Glutamatergic neuron (in vitro differentiated cells): Measurements from ENCODE around the gene EPC2. TPM values are rescaled to one million over a fixed set of nuclear protein-coding genes. Genes with fewer than 3 reads are reported as not detected.

Source experiments
- DNase-seq: peaks from one replicate; pipeline ENCODE4 v3.0.0; 2022
- H3K27ac Mint-ChIP-seq: one replicate; pipeline ENCODE4 v1.8.0; 2020; ENCODE audit warnings: mild to moderate bottlenecking, mixed read lengths, inconsistent platforms; ENCODE audit not compliant: unreplicated experiment
- H3K27me3 Mint-ChIP-seq: one replicate; pipeline ENCODE4 v1.8.0; 2020; ENCODE audit warnings: mild to moderate bottlenecking, moderate library complexity, mixed read lengths, inconsistent platforms; ENCODE audit not compliant: unreplicated experiment
- H3K36me3 Mint-ChIP-seq: one replicate; pipeline ENCODE4 v1.8.0; 2020; ENCODE audit warnings: mild to moderate bottlenecking, mixed read lengths, inconsistent platforms; ENCODE audit not compliant: unreplicated experiment
- H3K4me1 Mint-ChIP-seq: one replicate; pipeline ENCODE4 v1.8.0; 2020; ENCODE audit warnings: mild to moderate bottlenecking, low read depth, mixed read lengths, inconsistent platforms; ENCODE audit not compliant: unreplicated experiment
- H3K4me3 Mint-ChIP-seq: one replicate; pipeline ENCODE4 v1.8.0; 2020; ENCODE audit warnings: mild to moderate bottlenecking, mixed read lengths, inconsistent platforms; ENCODE audit not compliant: unreplicated experiment
- H3K9me3 Mint-ChIP-seq: one replicate; pipeline ENCODE4 v1.8.0; 2020; ENCODE audit warnings: mild to moderate bottlenecking, moderate library complexity, mixed read lengths, inconsistent platforms; ENCODE audit not compliant: unreplicated experiment
- CTCF ChIP-seq: fragments of 200-600 bp; sonication (generic); IDR thresholded peaks from one replicate; pipeline ENCODE4 v1.5.0; 2021; ENCODE audit not compliant: partially characterized antibody, unreplicated experiment
- total RNA-seq: library from RNA; stranded (reverse); fragmentation: NEBNext Ultra II Directional; extraction: Animal tissue kit (Norgen Biotek cat#: 25700); gene quantifications from one replicate; pipeline ENCODE4 v1.2.1, GENCODE V29; 2021; ENCODE audit not compliant: unreplicated experiment

EPC2 gene
- total RNA-seq, 1 donor from 2014 or later: 40.9 TPM

DNA sequence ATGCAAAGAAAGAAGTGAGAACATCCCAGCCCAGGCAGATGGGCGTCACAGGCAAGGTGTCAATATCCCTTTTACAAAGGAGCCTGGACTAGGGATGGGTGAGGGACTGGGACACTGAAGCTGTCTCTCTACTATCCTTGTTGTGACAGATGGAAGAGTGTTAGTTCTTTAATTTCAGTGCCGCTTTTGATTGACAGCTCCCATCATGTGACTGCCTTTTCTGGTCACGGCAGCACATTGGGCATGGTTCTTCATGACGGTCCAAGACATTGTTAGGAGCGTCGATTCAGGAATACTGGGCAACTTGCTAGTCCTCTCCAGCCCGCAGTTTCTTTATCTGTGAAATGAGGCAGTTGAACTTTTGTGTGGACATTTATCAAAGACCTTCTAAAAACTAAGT lies 188.1 kb downstream of the EPC2 start:
- Mint-ChIP-seq H3K36me3 (peaks cover 9% of the 10 kb centered on the region), H3K27me3 (no peaks in the 10 kb centered on the region), H3K27ac (no peak overlapping the region), H3K4me1 (no peaks in the 10 kb centered on the region), H3K9me3 (peaks cover 2% of the 10 kb centered on the region), H3K4me3 (no peak overlapping the region)
- no peak for DNase-seq
- no peak for TF ChIP-seq CTCF

Other genes with a start within 250 kb of the EPC2 start
- 673 TPM for gene KIF5C, start 230.5 kb downstream of the EPC2 start, total RNA-seq